GM10248 (cell line): ENCODE data around the gene MBD2.
A peak's percentile ranks its signal among the peaks of the same experiment; 100 is the strongest.
"Not testable (repeated sequence)": the region's sequence is repeated elsewhere in the genome, so short reads cannot be mapped to it uniquely, and the experiment has no call there.

Experiments used
- CTCF ChIA-PET: fragments of 300-600 bp; sonication (Branson Sonifier 250); formaldehyde crosslinking; extraction: SDS; loops from one replicate; lab custom pipeline; 2021; ENCODE audit warnings: antibody characterized with exemption; lab: Yijun Ruan, JAX
- POLR2A ChIA-PET: fragments of 350-650 bp; sonication (Branson Sonifier 250); formaldehyde crosslinking; extraction: SDS; loops from one replicate; lab custom pipeline; 2020; ENCODE audit warnings: antibody characterized with exemption; lab: Yijun Ruan, JAX
- DNase-seq: peaks from one replicate; pipeline ENCODE4 v3.0.0; 2012; ENCODE audit errors: extremely low spot score
- CTCF ChIP-seq: IDR thresholded peaks from 2 replicates; pipeline ENCODE4 v1.5.1; 2012; ENCODE audit warnings: mild to moderate bottlenecking, low read depth; ENCODE audit errors: extremely low read depth, missing control alignments, control extremely low read depth

Gene MBD2

GRCh38 chr18:54129448-54130067, 94.9 kb downstream of the MBD2 start:
- POLR2A ChIA-PET: no interaction called here
- CTCF ChIA-PET: interaction anchor here (0.8 to 7.6 kb wide), 7 partner anchors 13 to 560 kb away, joined by 3 to 111 read pairs (median 4); no protein-coding TSS in a partner anchor
- TF ChIP-seq CTCF: no peak
- DNase-seq: peak; percentile 18

GRCh38 chr18:54127759-54128378, 96.6 kb downstream of the MBD2 start:
- ChIA-PET POLR2A (no interaction called here), CTCF (interaction anchor here (0.8 to 7.6 kb wide), 22 partner anchors 9 to 562 kb away, joined by 3 to 111 read pairs (median 4); no protein-coding TSS in a partner anchor)
- TF ChIP-seq CTCF: peak; percentile 50
- peak; percentile 40 for DNase-seq

GRCh38 chr18:54125429-54125828, 99.0 kb downstream of the MBD2 start:
- DNase-seq: no peak
- ChIA-PET CTCF (interaction anchor here (7.6 kb wide), 1 partner anchor 10 kb away, joined by 111 read pairs; no protein-coding TSS in a partner anchor), POLR2A (no interaction called here)
- TF ChIP-seq CTCF: no peak

DNA sequence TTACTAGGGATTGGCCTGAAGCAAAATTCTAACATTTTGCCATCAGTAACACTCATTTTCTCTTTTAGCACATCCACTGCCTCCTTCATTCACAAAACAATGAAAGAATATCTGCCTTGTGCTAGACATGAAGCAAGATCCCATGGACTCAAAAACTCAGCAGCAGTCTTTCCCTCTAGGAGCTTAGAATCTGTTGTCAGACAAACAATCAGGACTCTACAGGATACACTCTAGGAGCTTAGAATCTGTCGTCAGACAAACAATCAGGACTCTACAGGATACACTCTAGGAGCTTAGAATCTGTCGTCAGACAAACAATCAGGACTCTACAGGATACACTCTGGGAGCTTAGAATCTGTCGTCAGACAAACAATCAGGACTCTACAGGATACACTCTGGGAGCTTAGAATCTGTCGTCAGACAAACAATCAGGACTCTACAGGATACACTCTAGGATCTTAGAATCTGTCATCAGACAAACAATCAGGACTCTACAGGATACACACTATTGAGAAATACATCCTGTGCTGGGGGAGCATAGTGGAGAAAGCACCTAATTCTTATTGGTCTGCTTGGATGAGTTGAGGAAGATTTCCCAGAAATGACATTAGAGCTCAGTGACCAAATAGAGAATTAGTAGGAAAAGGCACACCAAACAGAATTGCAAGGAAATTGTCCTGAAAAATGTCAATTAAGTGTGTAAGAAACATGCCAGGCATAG, 100.6 kb downstream of the MBD2 start:
- DNase-seq, POLR2A ChIA-PET: not testable (repeated sequence)
- CTCF ChIA-PET: interaction anchor here (0.9 to 1.5 kb wide), 2 partner anchors 10 to 557 kb away, joined by 3 read pairs; no protein-coding TSS in a partner anchor

DNA sequence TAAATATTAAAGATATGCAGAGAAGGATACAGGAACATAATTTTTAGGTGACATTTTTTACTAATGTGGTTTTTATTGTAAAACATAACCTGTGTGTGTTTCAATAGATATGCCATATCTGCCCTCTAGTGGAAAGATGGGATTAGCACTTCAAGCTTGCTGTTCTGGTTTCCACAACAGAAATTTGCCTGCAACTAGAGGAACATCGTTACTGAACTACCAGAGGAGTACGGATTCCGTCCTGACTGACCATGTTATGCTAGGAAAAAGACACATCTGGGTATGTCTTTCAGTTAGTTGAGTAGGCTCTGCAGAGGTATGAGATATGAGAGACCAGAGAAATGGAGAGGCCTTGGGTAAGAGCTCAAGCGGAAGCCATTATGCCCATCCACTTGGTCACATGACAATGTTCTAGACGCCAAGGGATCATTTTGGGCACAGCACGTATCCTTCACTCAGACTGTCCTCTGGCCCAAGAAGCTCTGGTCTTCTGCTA, 104.9 kb downstream of the MBD2 start:
- POLR2A ChIA-PET: no interaction called here
- CTCF ChIA-PET: interaction anchor here (0.6 to 10.2 kb wide), 35 partner anchors 8 to 593 kb away, joined by 3 to 111 read pairs (median 4); partner anchors contain the start of genes C18orf54 and STARD6
- DNase-seq: peak; percentile 28
- peak; percentile 76 for TF ChIP-seq CTCF

GRCh38 chr18:54117853-54118773, 106.4 kb downstream of the MBD2 start:
- ChIA-PET POLR2A (no interaction called here), CTCF (interaction anchor here (1.3 to 10.2 kb wide), 8 partner anchors 10 to 551 kb away, joined by 3 to 111 read pairs (median 8); no protein-coding TSS in a partner anchor)
- TF ChIP-seq CTCF: no peak
- DNase-seq: no peak
